GM12878 (cell line): ENCODE data around the gene NDUFA9. TPM values are rescaled to one million over a fixed set of nuclear protein-coding genes. Genes with fewer than 3 reads are reported as not detected.

Experiments
- ATAC-seq: fragments of 200-7000 bp; cut with Tn5 transposase; 3 replicates; pipeline ENCODE4 v1.9.1; 2020; ENCODE audit warnings: mild to moderate bottlenecking, moderate library complexity
- BruUV-seq: library from RNA; stranded (reverse); fragments of 400-500 nt; replicated peaks from 2 replicates; lab custom pipeline; 2021; lab: Mats Ljungman, UMichigan
- CTCF ChIA-PET: fragments of 300-600 bp; sonication (Branson Sonifier 250); formaldehyde crosslinking; extraction: SDS; loops from one replicate; lab custom pipeline; 2021; ENCODE audit warnings: inconsistent platforms; lab: Yijun Ruan, JAX
- POLR2A ChIA-PET: fragments of 350-600 bp; formaldehyde crosslinking; extraction: SDS; loops from one replicate; lab custom pipeline; 2021; ENCODE audit warnings: inconsistent platforms; lab: Charles Lee
- RAD21 ChIA-PET: fragments of 300-600 bp; sonication (Branson Sonifier 250); formaldehyde crosslinking; loops from one replicate; lab custom pipeline; 2023; ENCODE audit warnings: antibody characterized with exemption; ENCODE audit not compliant: unreplicated experiment; lab: Charles Lee
- SMC1A ChIA-PET: fragments of 300-600 bp; sonication (Branson Sonifier 250); formaldehyde crosslinking; loops from one replicate; lab custom pipeline; 2023; ENCODE audit not compliant: unreplicated experiment, uncharacterized antibody; lab: Charles Lee
- DNase-seq: peaks from one replicate; pipeline ENCODE4 v3.0.0-alpha.2; 2011; ENCODE audit warnings: low read depth, low spot score
- FAIRE-seq: peaks from 3 replicates; lab custom pipeline; 2011; peaks lifted over from hg19 to GRCh38; lab: Jason Lieb, UNC
- H2AFZ ChIP-seq: 2 replicates; pipeline ENCODE4 v1.6.0; 2011; ENCODE audit warnings: low read depth, low read length, control low read depth; ENCODE audit not compliant: control insufficient read depth
- H3K27ac ChIP-seq: 2 replicates; pipeline ENCODE4 v1.5.1; 2011; ENCODE audit warnings: control low read depth; ENCODE audit not compliant: control insufficient read depth, insufficient read depth
- H3K27me3 ChIP-seq, 2 experiments: replicated peaks in 1 of 2; 2 replicates each; pipeline versions ENCODE4 v1.6.0 to v1.6.1; 2011; ENCODE audit warnings: low read length in 1 of 2; ENCODE audit not compliant: control insufficient read depth in 2 of 2, insufficient read depth in 2 of 2
- H3K36me3 ChIP-seq, 2 experiments: 2 replicates each; pipeline ENCODE4 v1.5.1; 2011; ENCODE audit warnings: low read length in 1 of 2; ENCODE audit not compliant: control insufficient read depth in 2 of 2, insufficient read depth in 2 of 2
- H3K4me1 ChIP-seq: 2 replicates; pipeline ENCODE4 v1.6.1; 2011; ENCODE audit warnings: mild to moderate bottlenecking, low read length, moderate library complexity, mixed read lengths; ENCODE audit not compliant: control insufficient read depth, insufficient read depth
- H3K4me2 ChIP-seq: 2 replicates; pipeline ENCODE4 v1.6.0; 2011; ENCODE audit warnings: control low read depth; ENCODE audit not compliant: control insufficient read depth, insufficient read depth
- H3K4me3 ChIP-seq: fragments of 200-600 bp; sonication (generic); 2 replicates; pipeline ENCODE4 v1.5.1; 2016
- H3K79me2 ChIP-seq: 2 replicates; pipeline ENCODE4 v1.6.0; 2011; ENCODE audit warnings: low read length; ENCODE audit not compliant: control insufficient read depth, insufficient read depth
- H3K9ac ChIP-seq: 2 replicates; pipeline ENCODE4 v1.8.0; 2011; ENCODE audit warnings: low read length, control low read depth, mixed read lengths; ENCODE audit not compliant: control insufficient read depth, insufficient read depth
- H3K9me3 ChIP-seq: replicated peaks from 3 replicates; pipeline ENCODE4 v1.5.1; 2011; ENCODE audit warnings: mild to moderate bottlenecking, low read length; ENCODE audit not compliant: control insufficient read depth, insufficient read depth
- H4K20me1 ChIP-seq: 2 replicates; pipeline ENCODE4 v1.6.0; 2011; ENCODE audit not compliant: control insufficient read depth, insufficient read depth
- CHD2 ChIP-seq: IDR thresholded peaks from 2 replicates; pipeline ENCODE4 v1.6.1; 2011; ENCODE audit warnings: low read depth, low read length, improper control_type of control experiment, borderline replicate concordance
- EZH2 ChIP-seq: IDR thresholded peaks from 2 replicates; pipeline ENCODE4 v1.6.1; 2012; ENCODE audit warnings: low read depth, mild to moderate bottlenecking, control low read depth, inconsistent platforms, low read length, borderline replicate concordance; ENCODE audit not compliant: control insufficient read depth
- MTA2 ChIP-seq: fragments of 450-650 bp; IDR thresholded peaks from 2 replicates; pipeline ENCODE4 v1.6.1; 2016; ENCODE audit warnings: low read depth, mild to moderate bottlenecking, moderate library complexity
- PAX8 ChIP-seq: fragments of 450-650 bp; IDR thresholded peaks from 2 replicates; pipeline ENCODE4 v1.6.1; 2017; ENCODE audit warnings: mild to moderate bottlenecking, moderate library complexity
- RAD51 ChIP-seq: fragments of 450-650 bp; IDR thresholded peaks from 2 replicates; pipeline ENCODE4 v1.6.1; 2016; ENCODE audit warnings: moderate library complexity, mild to moderate bottlenecking, inconsistent platforms
- RB1 ChIP-seq: fragments of 450-650 bp; formaldehyde crosslinking; IDR thresholded peaks from 2 replicates; pipeline ENCODE4 v1.6.1; 2017; ENCODE audit warnings: mild to moderate bottlenecking, borderline replicate concordance
- RBBP5 ChIP-seq: fragments of 200-600 bp; sonication (generic); conservative IDR thresholded peaks from 2 replicates; pipeline ENCODE4 v1.6.1; 2016
- SMC3 ChIP-seq: IDR thresholded peaks from 2 replicates; pipeline ENCODE4 v1.6.1; 2011; ENCODE audit warnings: low read length, improper control_type of control experiment, borderline replicate concordance
- TAF1 ChIP-seq: IDR thresholded peaks from 2 replicates; pipeline ENCODE4 v1.6.1; 2011; ENCODE audit warnings: mild to moderate bottlenecking, low read depth, low read length, borderline replicate concordance
- TCF7 ChIP-seq: IDR thresholded peaks from 2 replicates; pipeline ENCODE4 v1.6.1; 2014; ENCODE audit warnings: antibody characterized with exemption, borderline replicate concordance
- ZNF217 ChIP-seq: fragments of 450-650 bp; IDR thresholded peaks from 2 replicates; pipeline ENCODE4 v1.6.1; 2017; ENCODE audit warnings: antibody characterized with exemption, mild to moderate bottlenecking
- ZNF622 ChIP-seq: fragments of 450-650 bp; IDR thresholded peaks from 2 replicates; pipeline ENCODE4 v1.6.1; 2017; ENCODE audit warnings: mild to moderate bottlenecking, inconsistent platforms
- WGBS: methylation state at CpG from one replicate; pipeline ENCODE4 v1.1.6; 2016; ENCODE audit warnings: low lambda C conversion rate; ENCODE audit not compliant: insufficient replicate concordance, insufficient coverage; ENCODE audit errors: missing lambda C conversion rate; 5-methylcytosine and 5-hydroxymethylcytosine counted together
- in situ Hi-C: fragments of 300-500 bp; cut with MboI; formaldehyde crosslinking; loops from 9 replicates; pipeline ENCODE4 v1.14.3; 2018; ENCODE audit warnings: mixed read lengths
- intact Hi-C: fragments of 100-400 bp; cut with micrococcal nuclease; formaldehyde crosslinking; loops from one replicate; pipeline ENCODE4 v1.14.2; 2022; ENCODE audit not compliant: unreplicated experiment
- polyA plus RNA-seq, 11 experiments: library from polyadenylated mRNA; depleted of rRNA in 4 of 11; unstranded in 6 of 11; stranded (reverse) in 5 of 11; fragments of >200 nt; fragmentation: Nextera tagmentation in 4 of 11; fragmentation: Illumina TruSeq in 1 of 11; extraction: Ambion mirVana in 4 of 11; extraction: Trizol in 1 of 11; gene quantifications; 1 replicate in 1 of 11; 2 replicates in 10 of 11; pipeline versions ENCODE4 v1.2.1 to v1.2.3, GENCODE V29; 2011 to 2016; ENCODE audit warnings: inconsistent platforms in 2 of 11, missing spikeins in 2 of 11, low read depth in 1 of 11
- total RNA-seq, 4 experiments: library from RNA; depleted of rRNA in 3 of 4; stranded (reverse); fragments of >200 nt in 3 of 4; fragmentation: Illumina TruSeq in 1 of 4; extraction: Trizol in 1 of 4; gene quantifications; 2 replicates each; pipeline versions ENCODE4 v1.2.1 to v1.2.3, GENCODE V29; 2013 to 2021
- TF ChIP-seq, protein P1 (sequence below): IDR thresholded peaks from 2 replicates; pipeline ENCODE4 v1.6.1; 2012; ENCODE audit warnings: low read depth, low read length, improper control_type of control experiment
- TF ChIP-seq, protein P2 (sequence below): fragments of 450-650 bp; IDR thresholded peaks from 2 replicates; pipeline ENCODE4 v1.6.1; 2017; ENCODE audit warnings: mild to moderate bottlenecking
- TF ChIP-seq, protein P3 (sequence below): IDR thresholded peaks from 2 replicates; pipeline ENCODE4 v1.6.1; 2012; ENCODE audit warnings: improper control_type of control experiment, low read depth, low read length; ENCODE audit not compliant: insufficient replicate concordance

Gene NDUFA9
- total and polyA plus RNA-seq, 10 of the 15 experiments (the other 5 are each of a cell fraction or from before 2014, with no cell fraction given), result 95.2 to 472 (median 151) TPM

DNA sequence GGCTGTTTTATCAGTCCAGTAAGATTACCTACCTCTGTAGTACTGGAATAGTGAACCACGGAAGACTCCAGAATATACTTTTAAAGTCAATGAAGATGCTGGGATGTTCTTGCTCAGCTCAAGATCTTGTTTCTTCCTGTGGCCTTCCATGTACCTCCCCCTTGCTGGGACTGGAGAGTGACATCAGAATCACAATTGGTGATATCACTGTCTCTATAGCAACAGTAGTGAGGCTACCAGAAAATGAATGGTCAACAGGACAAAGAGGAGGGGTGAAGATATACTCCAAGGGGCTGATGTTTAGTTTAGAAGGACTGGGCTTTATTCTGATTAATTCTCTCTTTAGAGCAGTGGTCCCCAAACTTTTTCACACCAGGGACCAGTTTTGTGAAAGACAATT is 3.9 kb upstream of the NDUFA9 start (continued):
- TF ChIP-seq EZH2, result no peak
- TF ChIP-seq, protein P1, sequence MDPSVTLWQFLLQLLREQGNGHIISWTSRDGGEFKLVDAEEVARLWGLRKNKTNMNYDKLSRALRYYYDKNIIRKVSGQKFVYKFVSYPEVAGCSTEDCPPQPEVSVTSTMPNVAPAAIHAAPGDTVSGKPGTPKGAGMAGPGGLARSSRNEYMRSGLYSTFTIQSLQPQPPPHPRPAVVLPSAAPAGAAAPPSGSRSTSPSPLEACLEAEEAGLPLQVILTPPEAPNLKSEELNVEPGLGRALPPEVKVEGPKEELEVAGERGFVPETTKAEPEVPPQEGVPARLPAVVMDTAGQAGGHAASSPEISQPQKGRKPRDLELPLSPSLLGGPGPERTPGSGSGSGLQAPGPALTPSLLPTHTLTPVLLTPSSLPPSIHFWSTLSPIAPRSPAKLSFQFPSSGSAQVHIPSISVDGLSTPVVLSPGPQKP, result no peak
- no peak for TF ChIP-seq MTA2
- TF ChIP-seq ZNF622, result no peak

DNA sequence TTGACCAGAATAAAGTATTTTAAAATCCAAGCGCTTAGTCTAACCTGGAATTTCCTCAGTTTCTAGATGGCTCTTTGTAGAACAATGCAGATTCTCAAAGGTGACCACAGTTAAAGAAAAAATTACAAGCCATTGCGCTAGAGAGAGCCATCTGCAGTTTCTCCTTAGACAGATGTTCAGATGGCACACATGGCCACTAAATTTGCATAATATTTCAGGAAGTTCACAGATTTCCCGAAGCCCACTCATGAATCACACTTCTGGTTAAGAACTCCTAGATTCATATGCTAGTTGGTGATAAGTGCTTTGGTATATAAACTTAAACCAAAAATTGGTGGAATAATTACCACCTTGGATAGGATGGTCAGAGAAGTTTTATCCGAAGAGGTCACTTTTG is 812 bp upstream of the NDUFA9 start:
- DNase-seq, result no peak
- Histone ChIP-seq H2AFZ (peak overlapping the region; percentile 84), H3K79me2 (peaks cover 42% of the 10 kb centered on the region), H3K9me3 (no peaks in the 10 kb centered on the region), H3K27me3 (no peaks in the 10 kb centered on the region), H3K4me2 (peak overlapping the region; percentile 98), H3K4me3 (peak overlapping the region; percentile 92), H3K9ac (peak overlapping the region; percentile 81), H4K20me1 (no peaks in the 10 kb centered on the region), H3K27ac (peak overlapping the region; percentile 93), H3K4me1 (peaks cover 19% of the 10 kb centered on the region; the same call in 1 of the 2 replicates), H3K36me3 (0 out of 4 replicates have a peak, but pooled peaks cover 0 to 2% of the 10 kb centered on the region in 2 experiments)
- in situ Hi-C loops, result no loop called here
- ChIA-PET CTCF (interaction anchor here (0.8 to 2.3 kb wide), 4 partner anchors 16 to 326 kb away, joined by 3 to 14 read pairs (median 5); no protein-coding TSS in a partner anchor), RAD21 (interaction anchor here (1.5 to 2.2 kb wide), 3 partner anchors 10 to 377 kb away, joined by 5 to 14 read pairs (median 7); no protein-coding TSS in a partner anchor), SMC1A (interaction anchor here (1.4 kb wide), 1 partner anchor 119 kb away, joined by 5 read pairs; no protein-coding TSS in a partner anchor), POLR2A (interaction anchor here (0.7 kb wide), 1 partner anchor 85 kb away, joined by 3 read pairs; no protein-coding TSS in a partner anchor)
- BruUV-seq, result no TSS peak
- ATAC-seq, result peak; percentile 31
- intact Hi-C loops, result loop anchor here (2.0 kb wide), 1 partner anchor 43 kb away; no protein-coding TSS in a partner anchor
- WGBS, result 15% methylated on average over 4 of the region's 4 CpGs
- no peak for FAIRE-seq
- TF ChIP-seq CHD2 (no peak), TCF7 (no peak), RBBP5 (no peak), RB1 (no peak), PAX8 (no peak), RAD51 (no peak), ZNF217 (no peak), TAF1 (no peak), SMC3 (no peak)
- TF ChIP-seq, protein P2, sequence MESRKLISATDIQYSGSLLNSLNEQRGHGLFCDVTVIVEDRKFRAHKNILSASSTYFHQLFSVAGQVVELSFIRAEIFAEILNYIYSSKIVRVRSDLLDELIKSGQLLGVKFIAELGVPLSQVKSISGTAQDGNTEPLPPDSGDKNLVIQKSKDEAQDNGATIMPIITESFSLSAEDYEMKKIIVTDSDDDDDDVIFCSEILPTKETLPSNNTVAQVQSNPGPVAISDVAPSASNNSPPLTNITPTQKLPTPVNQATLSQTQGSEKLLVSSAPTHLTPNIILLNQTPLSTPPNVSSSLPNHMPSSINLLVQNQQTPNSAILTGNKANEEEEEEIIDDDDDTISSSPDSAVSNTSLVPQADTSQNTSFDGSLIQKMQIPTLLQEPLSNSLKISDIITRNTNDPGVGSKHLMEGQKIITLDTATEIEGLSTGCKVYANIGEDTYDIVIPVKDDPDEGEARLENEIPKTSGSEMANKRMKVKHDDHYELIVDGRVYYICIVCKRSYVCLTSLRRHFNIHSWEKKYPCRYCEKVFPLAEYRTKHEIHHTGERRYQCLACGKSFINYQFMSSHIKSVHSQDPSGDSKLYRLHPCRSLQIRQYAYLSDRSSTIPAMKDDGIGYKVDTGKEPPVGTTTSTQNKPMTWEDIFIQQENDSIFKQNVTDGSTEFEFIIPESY, result no peak
- TF ChIP-seq, protein P3, sequence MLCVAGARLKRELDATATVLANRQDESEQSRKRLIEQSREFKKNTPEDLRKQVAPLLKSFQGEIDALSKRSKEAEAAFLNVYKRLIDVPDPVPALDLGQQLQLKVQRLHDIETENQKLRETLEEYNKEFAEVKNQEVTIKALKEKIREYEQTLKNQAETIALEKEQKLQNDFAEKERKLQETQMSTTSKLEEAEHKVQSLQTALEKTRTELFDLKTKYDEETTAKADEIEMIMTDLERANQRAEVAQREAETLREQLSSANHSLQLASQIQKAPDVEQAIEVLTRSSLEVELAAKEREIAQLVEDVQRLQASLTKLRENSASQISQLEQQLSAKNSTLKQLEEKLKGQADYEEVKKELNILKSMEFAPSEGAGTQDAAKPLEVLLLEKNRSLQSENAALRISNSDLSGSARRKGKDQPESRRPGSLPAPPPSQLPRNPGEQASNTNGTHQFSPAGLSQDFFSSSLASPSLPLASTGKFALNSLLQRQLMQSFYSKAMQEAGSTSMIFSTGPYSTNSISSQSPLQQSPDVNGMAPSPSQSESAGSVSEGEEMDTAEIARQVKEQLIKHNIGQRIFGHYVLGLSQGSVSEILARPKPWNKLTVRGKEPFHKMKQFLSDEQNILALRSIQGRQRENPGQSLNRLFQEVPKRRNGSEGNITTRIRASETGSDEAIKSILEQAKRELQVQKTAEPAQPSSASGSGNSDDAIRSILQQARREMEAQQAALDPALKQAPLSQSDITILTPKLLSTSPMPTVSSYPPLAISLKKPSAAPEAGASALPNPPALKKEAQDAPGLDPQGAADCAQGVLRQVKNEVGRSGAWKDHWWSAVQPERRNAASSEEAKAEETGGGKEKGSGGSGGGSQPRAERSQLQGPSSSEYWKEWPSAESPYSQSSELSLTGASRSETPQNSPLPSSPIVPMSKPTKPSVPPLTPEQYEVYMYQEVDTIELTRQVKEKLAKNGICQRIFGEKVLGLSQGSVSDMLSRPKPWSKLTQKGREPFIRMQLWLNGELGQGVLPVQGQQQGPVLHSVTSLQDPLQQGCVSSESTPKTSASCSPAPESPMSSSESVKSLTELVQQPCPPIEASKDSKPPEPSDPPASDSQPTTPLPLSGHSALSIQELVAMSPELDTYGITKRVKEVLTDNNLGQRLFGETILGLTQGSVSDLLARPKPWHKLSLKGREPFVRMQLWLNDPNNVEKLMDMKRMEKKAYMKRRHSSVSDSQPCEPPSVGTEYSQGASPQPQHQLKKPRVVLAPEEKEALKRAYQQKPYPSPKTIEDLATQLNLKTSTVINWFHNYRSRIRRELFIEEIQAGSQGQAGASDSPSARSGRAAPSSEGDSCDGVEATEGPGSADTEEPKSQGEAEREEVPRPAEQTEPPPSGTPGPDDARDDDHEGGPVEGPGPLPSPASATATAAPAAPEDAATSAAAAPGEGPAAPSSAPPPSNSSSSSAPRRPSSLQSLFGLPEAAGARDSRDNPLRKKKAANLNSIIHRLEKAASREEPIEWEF, result no peak
